ENCODE results near the gene TBCD. TPM values are rescaled to one million over a fixed set of nuclear protein-coding genes. Genes with fewer than 3 reads are reported as not detected.

Gene TBCD
- total and polyA plus RNA-seq, 5 donors from 2014 or later: 39.2 to 146 (median 86.4) TPM

DNA sequence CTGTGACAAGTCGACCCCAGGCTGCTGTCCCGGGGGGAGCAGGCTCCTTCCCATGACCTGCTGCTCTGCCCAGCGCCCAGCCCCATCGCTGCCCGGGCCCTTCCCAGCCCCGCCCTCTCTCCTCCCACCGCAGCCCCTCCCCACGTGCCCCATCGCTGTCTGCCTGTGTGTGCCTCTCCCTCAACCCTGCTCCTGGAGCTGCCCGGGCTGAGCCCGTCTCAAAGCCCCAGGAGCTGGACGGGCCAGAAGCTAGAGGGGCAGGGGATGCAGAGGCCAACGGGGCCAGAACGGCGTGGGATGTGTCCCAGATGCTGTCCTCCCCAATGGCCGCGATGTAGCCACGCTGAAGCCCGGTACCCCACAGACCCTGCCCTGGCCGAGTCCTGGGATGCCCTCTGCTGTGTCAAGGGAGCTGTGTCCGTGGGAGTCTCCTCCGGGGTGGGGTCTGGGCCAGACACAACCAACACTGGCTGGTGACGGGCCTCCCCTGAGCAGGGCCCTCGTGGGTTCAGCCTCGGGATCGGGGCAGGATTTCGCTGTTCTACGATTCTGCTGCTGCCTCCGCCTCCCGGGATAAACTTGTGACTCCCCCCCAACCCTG lies 206.2 kb downstream of the TBCD start:
- Mint-ChIP-seq H3K9me3 (peaks cover 0 to 23% (median 7%) of the 10 kb centered on the region in 7 donors), H3K4me3 (no peak overlapping the region), H3K27ac (no peak overlapping the region), H3K27me3 (no peaks in the 10 kb centered on the region), H3K36me3 (peaks cover 27% of the 10 kb centered on the region), H3K4me1 (peaks cover 0 to 5% (median under 1%) of the 10 kb centered on the region in 4 donors)
- Histone ChIP-seq H3K4me3 (ENCODE audit: low read depth, low read length) (no peak overlapping the region), H3K4me1 (ENCODE audit: control insufficient read depth, insufficient read depth, low read length, poor library complexity, severe bottlenecking) (no peaks in the 10 kb centered on the region), H3K9me3 (ENCODE audit: control insufficient read depth in 2 of 2, low read length in 2 of 2) (no peaks in the 10 kb centered on the region), H3K36me3 (ENCODE audit: control insufficient read depth, insufficient read depth, low read length) (no peaks in the 10 kb centered on the region), H3K27me3 (ENCODE audit: control insufficient read depth, insufficient read depth, low read length) (no peaks in the 10 kb centered on the region), H3K27ac (ENCODE audit: insufficient read depth, low read length, poor library complexity, severe bottlenecking) (no peak overlapping the region)
- ATAC-seq (ENCODE audit: low read depth in 2 of 2) (no peak), DNase-seq (no peak)

DNA sequence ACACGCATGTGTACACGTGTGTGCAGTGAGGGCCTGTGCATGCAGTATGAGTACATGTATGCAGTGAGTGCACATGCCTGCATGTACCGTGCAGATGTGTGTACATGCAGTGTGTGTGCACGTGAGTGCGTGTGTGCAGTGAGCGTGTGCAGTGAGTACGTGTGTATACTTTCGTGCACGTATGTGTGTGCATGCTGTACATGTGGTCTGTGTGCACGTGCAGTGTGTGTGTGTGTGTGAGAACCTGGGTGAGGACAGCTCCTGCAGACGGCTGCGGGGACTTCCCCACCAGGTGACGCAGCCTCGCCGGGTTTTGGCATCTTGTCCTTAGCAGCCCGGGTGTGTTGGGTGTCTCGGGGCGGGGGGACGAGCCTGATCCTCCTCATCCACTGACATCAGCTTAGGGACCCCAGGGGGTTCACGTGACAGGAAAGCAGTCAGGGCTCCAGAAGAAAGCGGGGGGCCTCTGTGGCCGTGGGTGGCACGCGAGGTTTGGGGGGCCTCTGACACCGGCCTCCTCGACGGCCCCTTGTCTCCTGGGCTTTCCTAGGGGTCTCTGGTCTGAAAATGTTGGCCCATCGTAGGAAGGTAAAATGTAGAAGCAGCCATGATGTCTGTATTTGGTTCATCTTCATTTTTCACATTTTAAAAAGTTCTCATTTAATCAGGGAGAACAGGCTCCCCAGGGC lies 207.5 kb downstream of the TBCD start:
- Mint-ChIP-seq H3K27me3 (no peaks in the 10 kb centered on the region), H3K4me1 (peaks cover 0 to 7% (median 0%) of the 10 kb centered on the region in 4 donors), H3K36me3 (peaks cover 14% of the 10 kb centered on the region), H3K4me3 (no peak overlapping the region), H3K27ac (no peak overlapping the region), H3K9me3 (peaks cover 0 to 13% (median 3%) of the 10 kb centered on the region in 7 donors)
- DNase-seq (no peak), ATAC-seq (ENCODE audit: low read depth in 2 of 2) (no peak)
- Histone ChIP-seq H3K27me3 (ENCODE audit: control insufficient read depth, insufficient read depth, low read length) (no peaks in the 10 kb centered on the region), H3K36me3 (ENCODE audit: control insufficient read depth, insufficient read depth, low read length) (no peaks in the 10 kb centered on the region), H3K4me1 (ENCODE audit: control insufficient read depth, insufficient read depth, low read length, poor library complexity, severe bottlenecking) (no peaks in the 10 kb centered on the region), H3K27ac (ENCODE audit: insufficient read depth, low read length, poor library complexity, severe bottlenecking) (no peak overlapping the region), H3K9me3 (ENCODE audit: control insufficient read depth in 2 of 2, low read length in 2 of 2) (no peaks in the 10 kb centered on the region), H3K4me3 (ENCODE audit: low read depth, low read length) (no peak overlapping the region)

DNA sequence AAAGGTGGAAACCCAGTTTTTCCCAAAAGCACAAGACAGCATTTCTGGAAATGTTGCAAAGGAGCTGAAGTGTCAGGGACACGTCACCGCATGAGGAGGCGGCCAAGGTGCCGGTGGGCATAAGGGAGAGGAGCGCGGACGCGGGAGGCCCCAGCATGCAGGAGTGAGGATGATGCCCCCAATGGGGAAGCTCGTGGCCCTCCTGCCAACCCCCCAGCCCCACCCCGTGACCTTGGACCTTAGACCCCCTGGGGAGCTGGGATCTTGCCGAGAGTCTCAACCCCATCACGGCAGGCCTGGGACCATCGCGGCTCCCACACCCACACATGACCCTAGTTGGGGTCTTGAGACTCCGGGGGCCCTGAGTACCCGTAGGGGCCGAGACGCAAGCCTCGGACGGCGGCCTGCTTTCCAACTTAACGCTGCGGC lies 208.1 kb downstream of the TBCD start:
- H3K36me3 ChIP-seq (ENCODE audit: control insufficient read depth, insufficient read depth, low read length): no peaks in the 10 kb centered on the region
- H3K4me1 Mint-ChIP-seq: peaks cover 0 to 7% (median 0%) of the 10 kb centered on the region in 4 donors

GRCh38 chr17:82960419-82961271 lies 208.8 kb downstream of the TBCD start:
- Mint-ChIP-seq H3K4me3 (no peak overlapping the region), H3K36me3 (peaks cover under 1% of the 10 kb centered on the region), H3K4me1 (peaks cover 0 to 7% (median 0%) of the 10 kb centered on the region in 4 donors), H3K27ac (no peak overlapping the region), H3K9me3 (peaks cover 0 to 2% (median 0%) of the 10 kb centered on the region in 7 donors), H3K27me3 (no peaks in the 10 kb centered on the region)
- Histone ChIP-seq H3K4me3 (ENCODE audit: low read depth, low read length) (no peak overlapping the region), H3K27me3 (ENCODE audit: control insufficient read depth, insufficient read depth, low read length) (no peaks in the 10 kb centered on the region), H3K36me3 (ENCODE audit: control insufficient read depth, insufficient read depth, low read length) (no peaks in the 10 kb centered on the region), H3K27ac (ENCODE audit: insufficient read depth, low read length, poor library complexity, severe bottlenecking) (no peak overlapping the region), H3K9me3 (ENCODE audit: control insufficient read depth in 2 of 2, low read length in 2 of 2) (no peaks in the 10 kb centered on the region), H3K4me1 (ENCODE audit: control insufficient read depth, insufficient read depth, low read length, poor library complexity, severe bottlenecking) (no peaks in the 10 kb centered on the region)
- ATAC-seq (ENCODE audit: low read depth in 2 of 2) (no peak), DNase-seq (no peak)

More for the DNA sequence above, 208.1 kb downstream of the TBCD start:
- Mint-ChIP-seq H3K27ac (no peak overlapping the region), H3K9me3 (peaks cover 0 to 7% (median 3%) of the 10 kb centered on the region in 7 donors), H3K27me3 (no peaks in the 10 kb centered on the region), H3K4me3 (no peak overlapping the region), H3K36me3 (peaks cover 7% of the 10 kb centered on the region)
- DNase-seq: no peak
- Histone ChIP-seq H3K4me1 (ENCODE audit: control insufficient read depth, insufficient read depth, low read length, poor library complexity, severe bottlenecking) (no peaks in the 10 kb centered on the region), H3K27me3 (ENCODE audit: control insufficient read depth, insufficient read depth, low read length) (no peaks in the 10 kb centered on the region), H3K27ac (ENCODE audit: insufficient read depth, low read length, poor library complexity, severe bottlenecking) (no peak overlapping the region), H3K4me3 (ENCODE audit: low read depth, low read length) (no peak overlapping the region), H3K9me3 (ENCODE audit: control insufficient read depth in 2 of 2, low read length in 2 of 2) (no peaks in the 10 kb centered on the region)
- no peak for ATAC-seq (ENCODE audit: low read depth in 2 of 2)

DNA sequence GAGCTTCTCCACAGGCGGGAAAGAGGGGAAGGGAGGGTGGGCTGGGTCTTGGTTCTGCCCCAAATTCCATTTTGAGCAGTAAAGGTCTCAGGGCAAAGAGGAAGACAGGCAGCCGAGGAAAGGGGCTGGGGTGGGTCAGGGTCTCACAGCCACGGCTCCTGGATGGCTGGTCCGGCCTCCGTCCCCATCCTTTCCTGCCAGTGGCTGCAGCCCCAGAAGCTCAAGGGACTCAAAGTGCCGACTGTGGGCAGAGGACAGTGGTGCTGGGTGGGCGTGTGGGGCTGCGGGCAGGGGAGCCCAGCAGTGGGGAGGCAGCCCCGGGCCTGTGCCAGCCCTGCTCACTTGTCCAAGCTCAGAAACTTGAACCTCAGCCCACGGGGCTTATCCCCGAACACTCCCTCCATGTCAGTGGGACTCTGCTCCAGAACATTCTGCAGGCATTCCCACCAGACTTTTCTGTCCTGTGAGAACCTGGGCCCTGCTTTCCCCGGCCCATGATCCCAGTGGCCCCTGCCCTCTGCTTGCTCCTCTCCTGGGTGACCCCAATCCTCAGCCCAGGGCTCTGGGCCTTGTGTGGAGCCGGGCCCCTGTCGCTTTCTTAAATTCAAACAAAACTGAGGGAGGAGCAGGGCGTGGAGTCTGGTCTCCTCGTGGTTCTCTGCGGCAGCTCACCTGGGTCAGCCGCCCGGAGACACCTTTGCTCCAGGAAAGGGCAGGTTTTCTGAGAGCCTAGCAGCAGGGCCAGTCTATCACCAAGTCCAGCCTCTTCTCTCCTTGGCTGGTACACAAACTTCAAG lies 209.7 kb downstream of the TBCD start:
- DNase-seq (no peak), ATAC-seq (ENCODE audit: low read depth in 2 of 2) (no peak)
- Histone ChIP-seq H3K4me3 (ENCODE audit: low read depth, low read length) (no peak overlapping the region), H3K4me1 (ENCODE audit: control insufficient read depth, insufficient read depth, low read length, poor library complexity, severe bottlenecking) (no peaks in the 10 kb centered on the region), H3K27ac (ENCODE audit: insufficient read depth, low read length, poor library complexity, severe bottlenecking) (no peak overlapping the region), H3K9me3 (ENCODE audit: control insufficient read depth in 2 of 2, low read length in 2 of 2) (no peaks in the 10 kb centered on the region), H3K36me3 (ENCODE audit: control insufficient read depth, insufficient read depth, low read length) (no peaks in the 10 kb centered on the region), H3K27me3 (ENCODE audit: control insufficient read depth, insufficient read depth, low read length) (no peaks in the 10 kb centered on the region)
- no peaks in the 10 kb centered on the region for H3K27me3 Mint-ChIP-seq
- H3K36me3 Mint-ChIP-seq: no peaks in the 10 kb centered on the region
- peaks cover 0 to 7% (median 0%) of the 10 kb centered on the region in 4 donors for H3K4me1 Mint-ChIP-seq
- peak overlapping the region in 1 of 3 donors; percentile 26 for H3K27ac Mint-ChIP-seq
- H3K9me3 Mint-ChIP-seq: peaks cover 0 to 2% (median 0%) of the 10 kb centered on the region in 7 donors
- H3K4me3 Mint-ChIP-seq: no peak overlapping the region

- Histone ChIP-seq H3K4me3 (ENCODE audit: low read depth, low read length) (no peak overlapping the region), H3K9me3 (ENCODE audit: control insufficient read depth in 2 of 2, low read length in 2 of 2) (no peaks in the 10 kb centered on the region), H3K4me1 (ENCODE audit: control insufficient read depth, insufficient read depth, low read length, poor library complexity, severe bottlenecking) (no peaks in the 10 kb centered on the region), H3K27me3 (ENCODE audit: control insufficient read depth, insufficient read depth, low read length) (no peaks in the 10 kb centered on the region), H3K36me3 (ENCODE audit: control insufficient read depth, insufficient read depth, low read length) (no peaks in the 10 kb centered on the region), H3K27ac (ENCODE audit: insufficient read depth, low read length, poor library complexity, severe bottlenecking) (no peak overlapping the region)
- peak overlapping the region in 1 of 3 donors; percentile 26 for H3K27ac Mint-ChIP-seq
- H3K27me3 Mint-ChIP-seq: no peaks in the 10 kb centered on the region
- no peak overlapping the region for H3K4me3 Mint-ChIP-seq
- peaks cover 0 to 2% (median 0%) of the 10 kb centered on the region in 7 donors for H3K9me3 Mint-ChIP-seq
- H3K36me3 Mint-ChIP-seq: no peaks in the 10 kb centered on the region
- H3K4me1 Mint-ChIP-seq: peaks cover 0 to 7% (median 0%) of the 10 kb centered on the region in 4 donors
- no peak for DNase-seq
- ATAC-seq (ENCODE audit: low read depth in 2 of 2): no peak
These were observed 210.4 kb downstream of the TBCD start for GRCh38 chr17:82962163-82962720.
